Glutamatergic neuron (in vitro differentiated cells): ENCODE results near the gene SMAD9. TPM values are rescaled to one million over a fixed set of nuclear protein-coding genes. Genes with fewer than 3 reads are reported as not detected.

Source experiments
- DNase-seq: peaks from one replicate; pipeline ENCODE4 v3.0.0; 2022
- H3K27ac Mint-ChIP-seq: one replicate; pipeline ENCODE4 v1.8.0; 2020; ENCODE audit warnings: mild to moderate bottlenecking, mixed read lengths, inconsistent platforms; ENCODE audit not compliant: unreplicated experiment
- H3K27me3 Mint-ChIP-seq: one replicate; pipeline ENCODE4 v1.8.0; 2020; ENCODE audit warnings: mild to moderate bottlenecking, moderate library complexity, mixed read lengths, inconsistent platforms; ENCODE audit not compliant: unreplicated experiment
- H3K36me3 Mint-ChIP-seq: one replicate; pipeline ENCODE4 v1.8.0; 2020; ENCODE audit warnings: mild to moderate bottlenecking, mixed read lengths, inconsistent platforms; ENCODE audit not compliant: unreplicated experiment
- H3K4me1 Mint-ChIP-seq: one replicate; pipeline ENCODE4 v1.8.0; 2020; ENCODE audit warnings: mild to moderate bottlenecking, low read depth, mixed read lengths, inconsistent platforms; ENCODE audit not compliant: unreplicated experiment
- H3K4me3 Mint-ChIP-seq: one replicate; pipeline ENCODE4 v1.8.0; 2020; ENCODE audit warnings: mild to moderate bottlenecking, mixed read lengths, inconsistent platforms; ENCODE audit not compliant: unreplicated experiment
- H3K9me3 Mint-ChIP-seq: one replicate; pipeline ENCODE4 v1.8.0; 2020; ENCODE audit warnings: mild to moderate bottlenecking, moderate library complexity, mixed read lengths, inconsistent platforms; ENCODE audit not compliant: unreplicated experiment
- total RNA-seq: library from RNA; stranded (reverse); fragmentation: NEBNext Ultra II Directional; extraction: Animal tissue kit (Norgen Biotek cat#: 25700); gene quantifications from one replicate; pipeline ENCODE4 v1.2.1, GENCODE V29; 2021; ENCODE audit not compliant: unreplicated experiment
- TF ChIP-seq, protein P1 (sequence below): fragments of 200-600 bp; sonication (generic); IDR thresholded peaks from one replicate; pipeline ENCODE4 v1.5.0; 2021; ENCODE audit not compliant: partially characterized antibody, unreplicated experiment

Gene SMAD9
- total RNA-seq, 1 donor from 2014 or later = 43.6 TPM

DNA sequence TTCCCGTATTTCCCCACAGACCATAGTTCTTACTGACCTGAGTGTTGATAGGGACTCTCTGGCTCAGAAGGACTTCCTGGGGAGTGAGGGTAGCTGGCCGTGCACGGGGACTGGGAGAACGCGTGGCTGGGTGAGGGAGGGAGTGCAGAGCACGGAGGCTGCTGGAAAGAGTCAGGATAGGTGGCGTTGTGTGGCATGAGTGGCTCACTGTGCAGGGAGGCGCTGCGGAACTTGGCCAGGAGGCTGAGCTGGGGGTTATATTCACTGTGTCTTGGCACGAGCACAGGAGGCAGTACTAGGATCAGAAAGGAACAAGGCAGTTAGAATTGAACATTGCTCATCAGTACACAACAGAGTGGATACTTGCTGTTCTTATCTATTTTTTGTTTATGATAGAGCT lies 47.4 kb downstream of the SMAD9 start:
- H3K27me3 Mint-ChIP-seq = no peaks in the 10 kb centered on the region
- H3K36me3 Mint-ChIP-seq = no peaks in the 10 kb centered on the region
- H3K27ac Mint-ChIP-seq = no peak overlapping the region
- no peak overlapping the region for H3K4me3 Mint-ChIP-seq
- no peaks in the 10 kb centered on the region for H3K9me3 Mint-ChIP-seq
- TF ChIP-seq, protein P1, sequence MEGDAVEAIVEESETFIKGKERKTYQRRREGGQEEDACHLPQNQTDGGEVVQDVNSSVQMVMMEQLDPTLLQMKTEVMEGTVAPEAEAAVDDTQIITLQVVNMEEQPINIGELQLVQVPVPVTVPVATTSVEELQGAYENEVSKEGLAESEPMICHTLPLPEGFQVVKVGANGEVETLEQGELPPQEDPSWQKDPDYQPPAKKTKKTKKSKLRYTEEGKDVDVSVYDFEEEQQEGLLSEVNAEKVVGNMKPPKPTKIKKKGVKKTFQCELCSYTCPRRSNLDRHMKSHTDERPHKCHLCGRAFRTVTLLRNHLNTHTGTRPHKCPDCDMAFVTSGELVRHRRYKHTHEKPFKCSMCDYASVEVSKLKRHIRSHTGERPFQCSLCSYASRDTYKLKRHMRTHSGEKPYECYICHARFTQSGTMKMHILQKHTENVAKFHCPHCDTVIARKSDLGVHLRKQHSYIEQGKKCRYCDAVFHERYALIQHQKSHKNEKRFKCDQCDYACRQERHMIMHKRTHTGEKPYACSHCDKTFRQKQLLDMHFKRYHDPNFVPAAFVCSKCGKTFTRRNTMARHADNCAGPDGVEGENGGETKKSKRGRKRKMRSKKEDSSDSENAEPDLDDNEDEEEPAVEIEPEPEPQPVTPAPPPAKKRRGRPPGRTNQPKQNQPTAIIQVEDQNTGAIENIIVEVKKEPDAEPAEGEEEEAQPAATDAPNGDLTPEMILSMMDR = no peak
- no peak for DNase-seq
- H3K4me1 Mint-ChIP-seq = no peaks in the 10 kb centered on the region

DNA sequence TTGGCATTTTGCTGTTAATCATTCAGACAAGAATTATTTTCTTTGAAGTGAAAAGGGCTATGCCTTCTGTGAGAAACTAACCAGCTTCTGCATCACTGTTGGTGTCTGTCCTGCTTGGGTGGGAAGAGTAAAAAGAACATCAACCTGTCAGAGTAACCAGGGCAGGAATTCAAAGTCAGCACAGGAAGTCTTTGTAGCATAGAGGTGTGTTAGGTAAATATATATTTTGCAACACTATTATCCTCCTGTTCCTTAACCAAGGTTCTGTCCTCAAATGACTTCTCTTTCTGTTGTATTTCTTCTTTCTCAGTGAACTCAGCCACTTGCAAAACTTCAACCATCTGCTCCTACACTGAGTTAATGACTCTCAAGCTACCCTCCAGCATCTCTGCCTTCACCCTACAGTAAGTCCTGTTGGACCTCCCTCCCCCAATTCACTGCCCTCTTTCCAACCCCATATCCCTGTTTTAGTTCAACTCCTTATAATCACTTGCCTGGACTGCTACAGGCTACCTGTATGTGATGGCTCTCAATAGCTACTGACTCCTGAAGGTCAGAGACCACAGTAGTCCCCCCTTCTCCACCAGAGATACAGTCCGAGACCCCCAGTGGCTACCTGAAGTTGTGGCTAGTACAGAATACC lies 49.9 kb downstream of the SMAD9 start:
- TF ChIP-seq, protein P1 = no peak
- no peak for DNase-seq
- Mint-ChIP-seq H3K36me3 (no peaks in the 10 kb centered on the region), H3K9me3 (no peaks in the 10 kb centered on the region), H3K4me1 (no peaks in the 10 kb centered on the region), H3K27ac (no peak overlapping the region), H3K27me3 (no peaks in the 10 kb centered on the region), H3K4me3 (no peak overlapping the region)

DNA sequence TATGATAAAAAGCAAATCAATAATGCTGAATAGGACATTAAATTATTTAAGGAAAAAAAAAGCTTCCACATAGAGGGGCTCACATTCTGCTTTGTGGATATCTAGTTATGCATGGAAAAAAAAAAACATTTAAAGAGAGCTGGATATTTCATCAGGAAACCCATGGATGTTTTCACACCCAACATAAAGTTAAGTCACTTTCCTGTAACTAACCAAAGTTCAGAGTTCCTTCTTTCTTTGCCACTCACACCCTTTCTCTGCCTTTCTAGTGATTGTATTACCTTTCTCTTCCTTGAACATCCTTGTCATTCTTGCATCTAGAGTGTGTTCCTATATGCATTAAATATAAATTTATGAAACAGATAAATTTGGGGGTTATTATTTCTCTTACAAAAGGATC lies 53.8 kb downstream of the SMAD9 start:
- no peak for DNase-seq
- Mint-ChIP-seq H3K9me3 (no peaks in the 10 kb centered on the region), H3K27ac (no peak overlapping the region), H3K36me3 (no peaks in the 10 kb centered on the region), H3K4me1 (no peaks in the 10 kb centered on the region), H3K4me3 (no peak overlapping the region), H3K27me3 (peaks cover 2% of the 10 kb centered on the region)
- TF ChIP-seq, protein P1 = no peak

DNA sequence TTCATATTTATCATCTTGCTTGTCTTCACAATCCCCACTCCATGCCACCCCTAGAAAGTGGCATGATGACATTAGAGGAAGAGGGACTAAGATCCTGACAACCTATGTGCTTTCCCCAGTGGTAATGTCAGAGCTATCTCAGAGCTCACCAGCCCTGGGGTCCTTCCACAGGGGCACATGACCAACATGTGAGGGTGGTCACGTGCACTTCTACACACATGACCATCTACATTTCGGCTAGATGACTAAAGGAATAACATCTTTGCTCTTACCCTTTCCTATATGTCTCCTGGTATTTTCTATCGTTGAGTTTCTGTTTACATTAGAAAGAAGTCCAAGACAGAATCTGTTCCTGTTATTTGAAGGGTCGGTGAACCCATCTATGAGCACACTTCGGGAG lies 54.8 kb downstream of the SMAD9 start:
- no peaks in the 10 kb centered on the region for H3K36me3 Mint-ChIP-seq
- no peak for DNase-seq
- H3K4me3 Mint-ChIP-seq = no peak overlapping the region
- no peaks in the 10 kb centered on the region for H3K4me1 Mint-ChIP-seq
- TF ChIP-seq, protein P1 = no peak
- H3K9me3 Mint-ChIP-seq = no peaks in the 10 kb centered on the region
- H3K27ac Mint-ChIP-seq = no peak overlapping the region
- peaks cover 2% of the 10 kb centered on the region for H3K27me3 Mint-ChIP-seq

DNA sequence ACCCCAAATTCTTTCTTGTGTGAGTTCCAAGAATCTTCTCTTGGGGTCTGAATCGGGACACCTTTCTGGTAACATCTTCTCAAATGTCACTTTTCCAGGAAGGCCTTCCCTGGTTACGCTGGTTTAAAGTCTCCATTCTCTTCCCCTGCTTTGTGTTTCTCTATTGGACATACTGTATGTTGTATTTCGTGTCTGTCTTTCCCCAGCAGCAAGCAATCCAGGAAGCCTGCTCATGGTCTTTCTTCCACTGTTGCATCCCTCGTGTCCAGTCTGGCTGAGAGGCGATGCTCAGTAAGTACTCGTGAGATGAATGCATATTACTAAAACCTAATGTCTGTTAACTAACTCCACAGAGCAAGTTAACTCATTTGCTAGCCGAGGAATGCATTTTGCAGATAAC lies 57.3 kb downstream of the SMAD9 start:
- no peaks in the 10 kb centered on the region for H3K4me1 Mint-ChIP-seq
- H3K27me3 Mint-ChIP-seq = peaks cover 2% of the 10 kb centered on the region
- DNase-seq = no peak
- H3K9me3 Mint-ChIP-seq = no peaks in the 10 kb centered on the region
- H3K36me3 Mint-ChIP-seq = no peaks in the 10 kb centered on the region
- no peak overlapping the region for H3K4me3 Mint-ChIP-seq
- H3K27ac Mint-ChIP-seq = no peak overlapping the region
- TF ChIP-seq, protein P1 = no peak
